K562 treated with DMSO at 1 percent for 4 hours (cell line): Measurements from ENCODE around the gene THSD4. TPM values are rescaled to one million over a fixed set of nuclear protein-coding genes. Genes with fewer than 3 reads are reported as not detected.

Experiments used
- total RNA-seq: library from RNA; unstranded; fragments of 300-600 nt; gene quantifications from 2 replicates; pipeline ENCODE4 v1.2.3, GENCODE V29; 2022; ENCODE audit not compliant: insufficient read depth

Gene THSD4
- 1.3 and 2.3 TPM in 2 replicates for total RNA-seq

GRCh38 chr15:71114887-71115566 lies at the start of gene THSD4:
TSS of gene THSD4 (plus strand) at chr15:71115471.

GRCh38 chr15:71810256-71811035 lies 695.2 kb downstream of the THSD4 start, which contains the start of gene NR2E3:
TSS of gene NR2E3 (plus strand) at chr15:71810554. CDS start at chr15:71810744, 190 bp downstream.

Other genes with a start within 250 kb of the THSD4 start
- gene THAP10, start 223.0 kb upstream of the THSD4 start, total RNA-seq, result 0.50 and 0.70 TPM in 2 replicates
- not detected in 2 replicates for gene LRRC49, start 222.6 kb upstream of the THSD4 start, total RNA-seq